GM23338 (cell line): ENCODE results near the gene NAMPT. TPM values are rescaled to one million over a fixed set of nuclear protein-coding genes. Genes with fewer than 3 reads are reported as not detected.

Source experiments
- ATAC-seq: fragments of 200-7000 bp; cut with Tn5 transposase; 3 replicates; pipeline ENCODE4 v1.9.1; 2020
- DNase-seq: peaks from one replicate; pipeline ENCODE4 v3.0.0-alpha.2; 2015; ENCODE audit warnings: low spot score
- H2AFZ ChIP-seq: fragments of 200-600 bp; sonication (generic); 2 replicates; pipeline ENCODE4 v1.8.0; 2016; ENCODE audit warnings: antibody characterized with exemption, mild to moderate bottlenecking, moderate library complexity
- H3F3A ChIP-seq: fragments of 200-600 bp; sonication (generic); replicated peaks from 2 replicates; pipeline ENCODE4 v1.8.0; 2017; ENCODE audit warnings: antibody characterized with exemption, mixed run types, low read depth
- H3K27ac ChIP-seq: fragments of 200-600 bp; sonication (generic); 2 replicates; pipeline ENCODE4 v1.6.1; 2016; ENCODE audit warnings: low read depth
- H3K27me3 ChIP-seq: fragments of 200-600 bp; sonication (generic); 2 replicates; pipeline ENCODE4 v1.8.0; 2016; ENCODE audit warnings: mild to moderate bottlenecking, mixed run types, moderate library complexity; ENCODE audit not compliant: insufficient read depth
- H3K36me3 ChIP-seq: fragments of 200-600 bp; sonication (generic); 2 replicates; pipeline ENCODE4 v1.8.0; 2016; ENCODE audit warnings: mild to moderate bottlenecking; ENCODE audit not compliant: insufficient read depth
- H3K4me1 ChIP-seq: fragments of 200-600 bp; sonication (generic); 2 replicates; pipeline ENCODE4 v1.8.0; 2016; ENCODE audit warnings: mild to moderate bottlenecking, moderate library complexity; ENCODE audit not compliant: insufficient read depth
- H3K4me2 ChIP-seq: fragments of 200-600 bp; sonication (generic); 2 replicates; pipeline ENCODE4 v1.7.1; 2017; ENCODE audit warnings: mixed run types
- H3K4me3 ChIP-seq: fragments of 200-600 bp; sonication (generic); 2 replicates; pipeline ENCODE4 v1.6.1; 2016; ENCODE audit warnings: mixed run types
- H3K79me2 ChIP-seq: fragments of 200-600 bp; sonication (generic); replicated peaks from 2 replicates; pipeline ENCODE4 v1.8.0; 2017; ENCODE audit warnings: mild to moderate bottlenecking; ENCODE audit not compliant: insufficient read depth
- H3K9me2 ChIP-seq: fragments of 200-600 bp; sonication (generic); 2 replicates; pipeline ENCODE4 v1.8.0; 2017; ENCODE audit not compliant: insufficient read depth
- H4K20me1 ChIP-seq: fragments of 200-600 bp; sonication (generic); replicated peaks from 2 replicates; pipeline ENCODE4 v1.8.0; 2017; ENCODE audit warnings: mild to moderate bottlenecking; ENCODE audit not compliant: insufficient read depth
- H3K27ac Mint-ChIP-seq: 2 replicates; pipeline ENCODE4 v1.8.0; 2020; ENCODE audit warnings: inconsistent platforms, mild to moderate bottlenecking, moderate library complexity, mixed read lengths
- H3K27me3 Mint-ChIP-seq: 3 replicates; pipeline ENCODE4 v1.8.0; 2022; ENCODE audit warnings: low read depth, mild to moderate bottlenecking, moderate library complexity, mixed read lengths, inconsistent platforms; ENCODE audit not compliant: insufficient read depth, poor library complexity
- H3K36me3 Mint-ChIP-seq: 3 replicates; pipeline ENCODE4 v1.8.0; 2021; ENCODE audit warnings: low read depth, mild to moderate bottlenecking, inconsistent platforms, moderate library complexity, mixed read lengths
- H3K4me1 Mint-ChIP-seq: 3 replicates; pipeline ENCODE4 v1.8.0; 2020; ENCODE audit warnings: mild to moderate bottlenecking, inconsistent platforms, mixed read lengths
- H3K4me3 Mint-ChIP-seq: 3 replicates; pipeline ENCODE4 v1.8.0; 2021; ENCODE audit warnings: moderate library complexity, mild to moderate bottlenecking, inconsistent platforms, mixed read lengths
- H3K9me3 Mint-ChIP-seq: 3 replicates; pipeline ENCODE4 v1.8.0; 2020; ENCODE audit warnings: moderate library complexity, mild to moderate bottlenecking, inconsistent platforms, mixed read lengths
- CREB1 ChIP-seq: fragments of 250-450 bp; sonication (Bioruptor Pico); IDR thresholded peaks from 2 replicates; pipeline ENCODE4 v1.5.0; 2020; ENCODE audit warnings: low read depth, mild to moderate bottlenecking, moderate library complexity
- CTCF ChIP-seq, 2 experiments: fragments of 200-600 bp in 1 of 2; sonication (generic) in 1 of 2; conservative IDR thresholded peaks; 2 replicates each; pipeline versions ENCODE4 v1.5.1 to v1.6.1; 2016 to 2017; ENCODE audit warnings: antibody characterized with exemption in 2 of 2, low read depth in 2 of 2, mild to moderate bottlenecking in 2 of 2, moderate library complexity in 1 of 2
- EZH2phosphoT487 ChIP-seq: fragments of 200-600 bp; sonication (generic); IDR thresholded peaks from one replicate; pipeline ENCODE4 v1.8.1; 2018; ENCODE audit warnings: antibody characterized with exemption; ENCODE audit not compliant: unreplicated experiment
- JUNB ChIP-seq: IDR thresholded peaks from one replicate; pipeline ENCODE4 v1.6.1; 2016; ENCODE audit warnings: antibody characterized with exemption; ENCODE audit not compliant: unreplicated experiment
- NANOG ChIP-seq: IDR thresholded peaks from 2 replicates; pipeline ENCODE4 v1.6.1; 2016; ENCODE audit warnings: antibody characterized with exemption, borderline replicate concordance
- REST ChIP-seq: IDR thresholded peaks from one replicate; pipeline ENCODE4 v1.6.1; 2018; ENCODE audit warnings: antibody characterized with exemption; ENCODE audit not compliant: unreplicated experiment
- STAT1 ChIP-seq: IDR thresholded peaks from one replicate; pipeline ENCODE4 v1.6.1; 2016; ENCODE audit warnings: antibody characterized with exemption; ENCODE audit not compliant: unreplicated experiment
- ZNF114 ChIP-seq: fragments of 250-450 bp; sonication (Bioruptor Pico); IDR thresholded peaks from 2 replicates; pipeline ENCODE4 v1.5.0; 2020; ENCODE audit warnings: mild to moderate bottlenecking, moderate library complexity
- ZNF331 ChIP-seq: fragments of 250-450 bp; sonication (Bioruptor Pico); IDR thresholded peaks from 2 replicates; pipeline ENCODE4 v1.5.0; 2020; ENCODE audit warnings: low read depth, mild to moderate bottlenecking, moderate library complexity
- ZNF462 ChIP-seq: fragments of 250-450 bp; sonication (Bioruptor Pico); IDR thresholded peaks from 2 replicates; pipeline ENCODE4 v1.5.0; 2020; ENCODE audit warnings: mild to moderate bottlenecking, moderate library complexity
- polyA plus RNA-seq: library from polyadenylated mRNA; unstranded; fragments of >200 nt; fragmentation: Nextera tagmentation; extraction: Ambion mirVana; gene quantifications from 2 replicates; pipeline ENCODE4 v1.2.1, GENCODE V29; 2016
- total RNA-seq: library from RNA; depleted of rRNA; stranded (reverse); fragments of >200 nt; shearing (Covaris generic); gene quantifications from 2 replicates; pipeline ENCODE4 v1.2.3, GENCODE V29; 2014

Gene NAMPT
- total and polyA plus RNA-seq, 2 experiments from 2014 or later, result 37.9 to 73.9 TPM

DNA sequence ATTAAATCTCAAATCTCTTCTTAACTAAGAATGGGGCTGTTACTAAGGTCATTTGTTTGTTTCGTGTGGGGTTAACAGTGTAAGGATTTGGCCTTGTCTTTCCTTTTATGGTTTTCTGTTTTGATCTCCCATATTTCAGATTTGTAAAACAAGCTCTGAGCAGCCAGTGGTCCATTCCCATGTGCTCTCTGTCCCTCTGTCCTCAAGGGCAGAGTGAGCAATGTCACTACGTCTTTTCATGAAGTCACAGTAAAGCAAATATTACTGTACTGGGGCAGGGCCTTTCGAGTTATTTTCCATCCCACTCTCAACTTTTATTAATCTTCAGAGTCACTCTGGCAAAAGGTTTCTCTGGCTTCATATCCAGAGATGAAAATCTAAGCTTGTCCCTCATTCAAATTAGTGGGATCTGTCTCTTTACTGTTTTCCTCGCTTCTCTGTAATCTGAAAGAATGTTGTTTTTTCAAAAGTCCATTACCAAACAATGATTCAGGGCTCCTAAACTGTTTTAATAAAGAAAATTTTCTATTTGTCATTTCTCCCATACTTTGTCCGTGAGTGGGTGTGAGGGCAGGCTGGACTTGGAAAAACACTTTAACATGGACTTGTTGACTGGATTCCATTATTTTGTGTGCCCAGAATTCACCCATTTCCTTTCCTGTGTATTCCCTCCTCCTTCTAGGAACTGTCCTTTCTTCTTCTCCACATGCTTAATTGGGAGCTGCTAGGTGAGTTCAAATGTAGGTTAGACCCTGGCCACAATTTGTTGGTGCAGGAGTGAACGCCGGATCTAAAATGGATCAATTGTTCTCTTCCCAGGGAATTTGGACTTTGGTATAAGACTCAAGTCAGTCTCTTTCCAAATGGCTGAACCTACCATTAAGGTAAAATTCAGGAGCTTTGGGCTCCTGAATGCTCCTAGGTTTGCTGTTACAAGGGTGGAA, 42.1 kb upstream of the NAMPT start:
- no peak overlapping the region for H3K27ac Mint-ChIP-seq
- no peaks in the 10 kb centered on the region for H3K27me3 Mint-ChIP-seq

More for the DNA sequence above, 42.1 kb upstream of the NAMPT start:
- H3K4me1 Mint-ChIP-seq, result no peaks in the 10 kb centered on the region
- peaks cover 9% of the 10 kb centered on the region for H3K9me2 ChIP-seq
- no peaks in the 10 kb centered on the region for H3K4me1 ChIP-seq
- TF ChIP-seq EZH2phosphoT487 (no peak), NANOG (no peak), STAT1 (no peak), CTCF (conservative IDR thresholded peaks at IDR 0.05; ENCODE audit: low read depth in 2 of 2) (no peak), ZNF462 (CRISPR knock-in tag) (no peak), ZNF331 (CRISPR knock-in tag) (no peak), ZNF114 (CRISPR knock-in tag) (no peak), REST (no peak), CREB1 (no peak), JUNB (no peak)
- DNase-seq, result no peak
- no peak overlapping the region for H2AFZ ChIP-seq
- H3K36me3 Mint-ChIP-seq, result no peaks in the 10 kb centered on the region
- ATAC-seq, result no peak
- peaks cover 8% of the 10 kb centered on the region; the same call in 2 of the 3 replicates for H3K9me3 Mint-ChIP-seq
- H3K27me3 ChIP-seq, result no peaks in the 10 kb centered on the region
- no peak overlapping the region for H3K4me3 Mint-ChIP-seq
- H4K20me1 ChIP-seq, result no peaks in the 10 kb centered on the region
- H3F3A ChIP-seq, result no peaks in the 10 kb centered on the region
- H3K36me3 ChIP-seq, result no peaks in the 10 kb centered on the region
- H3K27ac ChIP-seq, result no peak overlapping the region
- H3K4me2 ChIP-seq, result no peak overlapping the region
- no peak overlapping the region for H3K4me3 ChIP-seq
- H3K79me2 ChIP-seq, result no peaks in the 10 kb centered on the region
